Testis (tissue), 3 donors: Measurements from ENCODE around the gene CALHM6. TPM values are rescaled to one million over a fixed set of nuclear protein-coding genes. Genes with fewer than 3 reads are reported as not detected.
"Not testable (repeated sequence)": the region's sequence is repeated elsewhere in the genome, so short reads cannot be mapped to it uniquely, and the experiment has no call there.

ENCODE experiments used
- DNase-seq: peaks from one replicate; pipeline ENCODE4 v3.0.0-alpha.2; 2019
- H3K27ac ChIP-seq, 2 donors: fragments of 200-600 bp; sonication (generic); one replicate each; pipeline ENCODE4 v1.5.1; 2019
- H3K27me3 ChIP-seq: fragments of 200-600 bp; sonication (generic); one replicate; pipeline ENCODE4 v1.5.1; 2019
- H3K36me3 ChIP-seq: fragments of 200-600 bp; sonication (generic); one replicate; pipeline ENCODE4 v1.5.1; 2017; ENCODE audit warnings: low read depth; ENCODE audit errors: missing control alignments
- H3K4me1 ChIP-seq: fragments of 200-600 bp; sonication (generic); one replicate; pipeline ENCODE4 v1.5.1; 2019
- H3K4me3 ChIP-seq, 2 donors: fragments of 200-600 bp; sonication (generic); one replicate each; pipeline ENCODE4 v1.5.1; 2017 to 2019
- H3K9me3 ChIP-seq: fragments of 200-600 bp; sonication (generic); one replicate; pipeline ENCODE4 v1.5.1; 2017
- POLR2A ChIP-seq: fragments of 450-650 bp; IDR thresholded peaks from one replicate; pipeline ENCODE4 v1.6.1; 2017; ENCODE audit warnings: antibody characterized with exemption, mild to moderate bottlenecking, moderate library complexity
- WGBS, 2 donors: methylation state at CpG; one replicate each; pipeline ENCODE4 v1.1.5; 2018; 5-methylcytosine and 5-hydroxymethylcytosine counted together
- intact Hi-C: fragments of 100-400 bp; cut with DNase I; formaldehyde crosslinking; loops from one replicate; pipeline ENCODE4 v1.15.1; 2023; ENCODE audit warnings: low total_unique reads
- polyA plus RNA-seq: library from polyadenylated mRNA; stranded (reverse); fragments of 350-450 nt; fragmentation: Illumina TruSeq; extraction: RNeasy Lipid Tissue Mini Kit (QIAGEN cat#74804); gene quantifications from one replicate; pipeline ENCODE4 v1.2.3, GENCODE V29; 2014; ENCODE audit warnings: low read depth, low replicate concordance; ENCODE audit not compliant: insufficient read depth
- total RNA-seq, 2 donors: library from RNA; depleted of rRNA; stranded (reverse); fragments of >200 nt; gene quantifications; one replicate each; pipeline ENCODE4 v1.2.3, GENCODE V29; 2016
- TF ChIP-seq, protein P1 (sequence below), 3 experiments: fragments of 450-650 bp in 2 of 3; fragments of 200-600 bp in 1 of 3; sonication (generic) in 1 of 3; IDR thresholded peaks; one replicate each; pipeline ENCODE4 v1.5.1; 2016 to 2019; ENCODE audit warnings: antibody characterized with exemption in 3 of 3, mild to moderate bottlenecking in 2 of 3, moderate library complexity in 1 of 3

CALHM6 gene
- total and polyA plus RNA-seq, 3 donors from 2014 or later = 9.7 to 15.7 (median 10.4) TPM

DNA sequence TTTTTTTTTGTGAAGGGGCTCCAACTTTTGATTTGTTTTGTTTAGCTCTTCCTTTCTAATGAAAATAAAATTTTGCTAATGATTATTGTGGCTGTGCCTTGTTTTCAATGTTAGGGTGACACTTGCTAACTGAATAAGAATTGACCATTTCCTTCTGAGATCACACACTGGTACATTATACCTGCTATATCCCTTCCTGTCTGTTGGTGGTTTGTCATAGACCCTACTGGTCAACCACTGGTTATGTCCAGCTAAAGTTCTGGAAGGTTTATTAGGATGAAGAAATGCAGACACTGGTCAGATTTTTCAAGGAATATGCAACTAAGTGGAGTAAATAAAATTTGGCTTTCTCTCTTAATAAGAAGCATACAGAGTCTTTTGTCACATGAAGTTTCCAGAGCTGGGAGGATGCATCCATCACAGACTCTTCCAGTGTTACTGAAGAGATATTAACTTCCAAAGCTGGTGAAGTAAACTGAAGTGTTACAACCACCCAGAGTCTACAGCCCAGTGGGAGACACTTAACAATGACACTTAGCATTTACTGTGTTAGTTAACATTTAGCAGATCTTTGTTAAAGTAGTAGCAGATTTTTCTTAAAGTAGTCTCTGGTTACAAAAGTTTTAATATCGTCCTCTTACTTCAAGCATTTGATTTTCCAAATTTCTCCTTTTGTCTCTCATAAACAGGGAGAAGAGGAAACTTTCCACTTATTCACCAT lies 30.6 kb downstream of the CALHM6 start:
- H3K4me3 ChIP-seq = no peak overlapping the region
- H3K9me3 ChIP-seq = no peaks in the 10 kb centered on the region
- no peaks in the 10 kb centered on the region for H3K36me3 ChIP-seq
- H3K27me3 ChIP-seq = no peaks in the 10 kb centered on the region
- no peaks in the 10 kb centered on the region for H3K4me1 ChIP-seq
- DNase-seq = no peak
- no peak overlapping the region for H3K27ac ChIP-seq
- intact Hi-C loops = no loop called here
- 85 to 92% methylated on average over 1 of the region's 1 CpG for WGBS, 2 donors
- TF ChIP-seq, protein P1, sequence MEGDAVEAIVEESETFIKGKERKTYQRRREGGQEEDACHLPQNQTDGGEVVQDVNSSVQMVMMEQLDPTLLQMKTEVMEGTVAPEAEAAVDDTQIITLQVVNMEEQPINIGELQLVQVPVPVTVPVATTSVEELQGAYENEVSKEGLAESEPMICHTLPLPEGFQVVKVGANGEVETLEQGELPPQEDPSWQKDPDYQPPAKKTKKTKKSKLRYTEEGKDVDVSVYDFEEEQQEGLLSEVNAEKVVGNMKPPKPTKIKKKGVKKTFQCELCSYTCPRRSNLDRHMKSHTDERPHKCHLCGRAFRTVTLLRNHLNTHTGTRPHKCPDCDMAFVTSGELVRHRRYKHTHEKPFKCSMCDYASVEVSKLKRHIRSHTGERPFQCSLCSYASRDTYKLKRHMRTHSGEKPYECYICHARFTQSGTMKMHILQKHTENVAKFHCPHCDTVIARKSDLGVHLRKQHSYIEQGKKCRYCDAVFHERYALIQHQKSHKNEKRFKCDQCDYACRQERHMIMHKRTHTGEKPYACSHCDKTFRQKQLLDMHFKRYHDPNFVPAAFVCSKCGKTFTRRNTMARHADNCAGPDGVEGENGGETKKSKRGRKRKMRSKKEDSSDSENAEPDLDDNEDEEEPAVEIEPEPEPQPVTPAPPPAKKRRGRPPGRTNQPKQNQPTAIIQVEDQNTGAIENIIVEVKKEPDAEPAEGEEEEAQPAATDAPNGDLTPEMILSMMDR (IDR thresholded peaks at IDR 0.05) = no peak
- no peak for TF ChIP-seq POLR2A

DNA sequence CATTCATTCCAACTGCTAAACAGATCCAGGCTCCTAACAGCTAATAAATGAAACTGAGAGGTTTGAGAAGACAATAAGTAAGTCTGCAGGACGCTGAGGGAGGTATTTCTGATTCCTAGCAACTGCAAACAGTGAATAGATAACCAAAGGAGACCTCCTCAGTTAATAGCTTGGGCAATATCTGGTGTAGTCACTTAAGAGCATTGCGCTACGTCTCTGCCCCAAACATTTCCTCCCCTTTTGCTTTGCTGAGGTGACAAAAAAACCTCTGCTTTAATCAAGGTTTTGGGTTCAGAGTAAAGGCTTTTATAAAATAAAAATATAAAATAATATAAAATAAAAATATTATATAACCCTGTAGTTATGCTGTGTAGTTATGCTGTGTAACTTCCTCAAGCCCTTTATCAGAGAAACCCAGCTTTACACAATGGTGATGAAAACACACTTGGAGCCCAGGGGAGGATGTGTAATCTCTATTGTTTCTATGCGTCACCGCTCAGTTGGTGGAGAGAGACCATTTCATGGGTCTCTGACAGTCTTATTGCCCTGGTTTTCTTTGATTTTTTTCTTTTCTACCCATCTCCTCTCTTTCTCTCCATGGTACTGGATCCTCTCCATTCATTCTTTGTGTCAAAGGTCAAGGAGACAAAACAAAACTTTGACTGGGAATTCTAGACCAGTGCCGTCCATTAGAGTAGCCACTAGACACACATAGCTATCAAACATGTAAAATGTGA lies 31.3 kb downstream of the CALHM6 start:
- TF ChIP-seq POLR2A = no peak
- TF ChIP-seq, protein P1 (IDR thresholded peaks at IDR 0.05) = no peak
- no peaks in the 10 kb centered on the region for H3K9me3 ChIP-seq
- no peaks in the 10 kb centered on the region for H3K36me3 ChIP-seq
- H3K27me3 ChIP-seq = no peaks in the 10 kb centered on the region
- no peak overlapping the region for H3K27ac ChIP-seq
- no peaks in the 10 kb centered on the region for H3K4me1 ChIP-seq
- H3K4me3 ChIP-seq = no peak overlapping the region
- DNase-seq = no peak
- WGBS, 2 donors = 77 to 89% methylated on average over 6 of the region's 6 CpGs
- intact Hi-C loops = no loop called here

DNA sequence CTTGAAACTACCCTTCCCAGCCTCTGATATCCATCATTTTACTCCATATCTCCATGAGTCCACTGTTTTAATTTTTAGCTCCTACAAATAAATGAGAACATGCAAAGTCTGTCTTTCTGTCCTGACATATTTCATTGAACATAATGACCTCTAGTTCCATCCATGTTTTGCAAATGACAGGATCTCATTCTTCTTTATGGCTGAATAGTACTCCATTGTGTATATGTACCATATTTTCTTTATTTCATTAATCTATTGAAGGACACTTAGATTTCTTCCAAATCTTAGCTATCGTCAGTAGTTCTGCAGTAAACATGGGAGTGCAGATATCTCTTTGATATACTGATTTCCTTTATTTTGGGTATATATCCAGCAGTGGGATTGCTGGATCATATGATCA lies 34.0 kb downstream of the CALHM6 start:
- WGBS, 2 donors = 90 to 91% methylated on average over 1 of the region's 1 CpG
- H3K36me3 ChIP-seq = not testable (repeated sequence)

DNA sequence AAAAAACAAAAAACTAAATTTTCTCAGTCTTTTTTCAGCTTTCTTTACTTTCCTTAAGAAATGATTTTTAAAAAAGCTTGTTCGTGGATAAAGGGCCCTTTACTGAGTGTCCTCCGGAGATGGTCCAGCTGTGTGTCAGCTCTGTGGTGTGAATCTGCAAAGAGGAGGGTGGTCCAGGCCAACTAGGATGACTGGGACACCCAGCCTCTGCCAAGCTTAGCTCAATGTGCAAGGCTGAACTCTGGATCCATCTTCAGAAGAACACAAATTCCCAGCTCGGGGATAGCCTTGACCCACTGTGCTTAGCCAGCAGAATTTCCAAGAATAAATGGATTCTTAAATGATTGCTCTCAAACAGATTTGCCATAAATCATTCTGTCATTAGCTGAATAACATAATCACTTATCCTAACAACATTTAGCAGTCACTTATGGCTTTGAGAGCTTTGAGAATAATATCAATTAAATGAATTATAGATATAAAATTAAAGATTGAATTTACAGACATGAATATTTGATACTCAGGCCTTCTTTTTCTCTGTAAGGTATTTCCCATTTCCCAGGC lies 36.0 kb downstream of the CALHM6 start:
- H3K27ac ChIP-seq = no peak overlapping the region
- no peaks in the 10 kb centered on the region for H3K27me3 ChIP-seq
- no peaks in the 10 kb centered on the region for H3K9me3 ChIP-seq
- WGBS, 2 donors = 50 to 63% methylated on average over 3 of the region's 3 CpGs
- intact Hi-C loops = no loop called here
- no peaks in the 10 kb centered on the region for H3K4me1 ChIP-seq
- no peak overlapping the region for H3K4me3 ChIP-seq
- no peak for TF ChIP-seq POLR2A
- TF ChIP-seq, protein P1 (IDR thresholded peaks at IDR 0.05) = no peak
- H3K36me3 ChIP-seq = no peaks in the 10 kb centered on the region
- DNase-seq = peak; percentile 69

More for the DNA sequence above, 34.0 kb downstream of the CALHM6 start:
- H3K4me3 ChIP-seq, H3K27me3 ChIP-seq, H3K27ac ChIP-seq, DNase-seq, H3K9me3 ChIP-seq, intact Hi-C loops, H3K4me1 ChIP-seq: not testable (repeated sequence)

DNA sequence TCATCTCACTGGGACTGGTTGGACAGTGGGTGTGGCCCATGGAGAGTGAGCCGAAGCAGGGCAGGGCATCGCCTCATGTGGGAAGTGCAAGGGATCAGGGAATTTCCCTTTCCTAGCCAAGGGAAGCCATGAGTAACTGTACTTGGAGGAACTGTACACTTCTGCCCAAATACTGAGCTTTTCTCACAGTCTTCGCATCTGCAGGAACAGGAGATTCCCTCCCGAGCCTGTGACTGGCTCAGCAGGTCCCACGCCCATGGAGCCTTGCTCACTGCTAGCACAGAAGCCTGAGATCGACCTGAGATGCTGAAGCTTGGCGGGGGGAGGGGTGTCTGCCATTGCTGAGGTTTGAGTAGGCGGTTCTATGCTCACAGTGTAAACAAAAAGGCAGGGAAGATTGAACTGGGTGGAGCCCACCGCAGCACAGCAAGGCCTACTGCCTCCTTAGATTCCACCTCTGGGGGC lies 39.8 kb downstream of the CALHM6 start:
- DNase-seq = no peak
- Histone ChIP-seq H3K4me1 (no peaks in the 10 kb centered on the region), H3K27me3 (no peaks in the 10 kb centered on the region), H3K27ac (no peak overlapping the region), H3K4me3 (no peak overlapping the region), H3K9me3 (no peaks in the 10 kb centered on the region), H3K36me3 (no peaks in the 10 kb centered on the region)
- WGBS, 2 donors = 66 to 73% methylated on average over 5 to 9 of the region's 9 CpGs
- no peak for TF ChIP-seq POLR2A
- TF ChIP-seq, protein P1 (IDR thresholded peaks at IDR 0.05) = no peak
- intact Hi-C loops = no loop called here
